HG03135 (cell line): ENCODE results near the gene PKDREJ.
A peak's percentile ranks its signal among the peaks of the same experiment; 100 is the strongest.
"Not testable (repeated sequence)": the region's sequence is repeated elsewhere in the genome, so short reads cannot be mapped to it uniquely, and the experiment has no call there.

Experiments
- ATAC-seq: cut with Tn5 transposase; IDR thresholded peaks from one replicate; pipeline ENCODE4 v1.9.1; 2021; ENCODE audit warnings: mild to moderate bottlenecking, moderate library complexity; ENCODE audit not compliant: unreplicated experiment

The PKDREJ gene

DNA sequence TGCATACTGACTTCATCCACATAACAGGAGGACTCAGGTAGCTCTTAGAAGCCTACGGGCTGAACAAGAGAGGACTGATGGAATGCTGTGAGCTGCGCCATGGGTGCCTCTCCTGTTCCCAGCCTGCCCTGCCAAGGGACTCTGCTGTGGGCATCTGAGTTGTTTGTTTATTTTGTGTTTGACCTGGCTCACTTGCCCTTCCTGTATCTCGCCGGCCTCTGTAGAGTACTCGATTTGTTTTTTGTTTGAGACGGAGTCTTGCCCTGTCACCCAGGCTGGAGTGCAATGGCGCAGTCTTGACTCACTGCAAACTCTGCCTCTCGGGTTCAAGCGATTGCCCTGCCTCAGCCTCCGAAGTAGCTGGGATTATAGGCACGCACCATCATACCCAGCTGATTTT lies 6.4 kb upstream of the PKDREJ start:
- ATAC-seq, result no peak

DNA sequence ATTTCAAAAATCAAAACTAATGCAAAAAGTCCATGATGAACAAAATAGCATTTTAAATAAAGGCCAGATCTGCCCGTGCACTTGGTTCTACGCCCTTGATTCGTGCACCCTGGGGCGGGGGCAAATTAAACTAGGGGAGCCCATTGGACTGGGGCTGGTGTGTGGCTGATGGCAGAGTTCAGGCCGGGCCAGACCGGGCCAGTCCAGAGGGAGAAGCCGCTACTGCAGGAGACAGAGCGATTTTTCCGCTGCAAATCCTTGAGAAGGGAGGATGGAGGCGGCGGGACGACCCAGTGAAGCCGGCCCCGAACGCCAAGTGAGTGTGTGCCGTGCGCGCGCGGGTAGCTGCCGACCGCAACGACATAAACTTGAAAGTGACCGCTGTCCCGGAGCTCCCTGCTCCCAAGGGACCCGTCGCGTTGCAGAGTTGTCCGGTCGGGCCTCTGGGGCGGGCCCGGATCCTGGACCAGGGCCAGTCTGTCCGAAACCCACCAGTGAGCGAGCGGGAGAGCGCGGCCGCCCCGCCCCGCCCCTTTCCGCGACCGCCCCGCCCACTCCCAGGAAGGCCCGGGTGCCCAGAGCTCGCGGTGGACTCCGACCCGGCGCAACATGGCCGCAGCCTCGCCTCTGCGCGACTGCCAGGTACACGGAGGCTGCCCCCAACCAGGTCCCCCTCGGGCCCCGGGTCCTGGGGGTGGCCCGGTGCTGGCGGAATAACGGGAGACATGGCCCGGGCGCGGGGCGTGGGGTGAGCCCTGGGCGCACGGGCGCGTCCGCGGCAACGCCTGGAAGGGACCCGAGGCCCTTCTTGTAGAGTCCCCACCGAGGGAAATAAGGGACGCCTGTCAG lies 4.5 kb upstream of the PKDREJ start, which contains the start of gene TTC38:
Gene TTC38 (plus strand): TSS at position 578 of the 849 bp plus-strand sequence. CDS start 32 bp downstream, at position 610.
- ATAC-seq, result no peak

DNA sequence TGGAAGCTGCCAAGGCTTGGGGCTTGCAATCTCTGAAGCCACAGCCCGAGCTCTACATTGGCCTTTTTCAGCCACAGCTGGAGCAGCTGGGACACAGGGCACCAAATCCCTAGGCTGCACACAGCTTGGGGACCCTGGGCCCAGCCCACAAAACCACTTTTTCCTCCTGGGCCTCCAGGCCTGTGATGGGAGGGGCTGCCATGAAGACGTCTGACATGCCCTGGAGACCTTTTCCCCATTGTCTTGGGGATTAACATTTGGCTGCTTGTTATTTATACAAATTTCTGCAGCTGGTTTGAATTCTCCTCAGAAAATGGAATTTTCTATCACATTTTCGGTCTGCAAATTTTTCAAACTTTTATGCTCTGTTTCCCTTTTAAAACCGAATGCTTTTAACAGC lies 2.5 kb upstream of the PKDREJ start:
- ATAC-seq, result not testable (repeated sequence)

DNA sequence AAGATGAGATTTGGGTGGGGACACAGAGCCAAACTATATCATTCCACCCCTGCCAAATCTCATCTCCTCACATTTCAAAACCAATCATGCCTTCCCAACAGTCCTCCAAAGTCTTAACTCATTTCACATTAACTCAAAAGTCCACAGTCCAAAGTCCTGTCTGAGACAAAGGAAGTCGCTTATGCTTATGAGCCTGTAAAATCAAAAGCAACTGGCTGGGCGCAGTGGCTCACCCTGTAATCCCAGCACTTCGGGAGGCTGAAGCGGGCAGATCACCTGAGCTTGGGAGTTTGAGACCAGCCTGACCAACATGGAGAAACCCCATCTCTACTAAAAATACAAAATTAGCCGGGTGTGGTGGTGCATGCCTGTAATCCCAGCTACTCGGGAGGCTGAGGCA lies 1.4 kb upstream of the PKDREJ start:
- ATAC-seq, result not testable (repeated sequence)

DNA sequence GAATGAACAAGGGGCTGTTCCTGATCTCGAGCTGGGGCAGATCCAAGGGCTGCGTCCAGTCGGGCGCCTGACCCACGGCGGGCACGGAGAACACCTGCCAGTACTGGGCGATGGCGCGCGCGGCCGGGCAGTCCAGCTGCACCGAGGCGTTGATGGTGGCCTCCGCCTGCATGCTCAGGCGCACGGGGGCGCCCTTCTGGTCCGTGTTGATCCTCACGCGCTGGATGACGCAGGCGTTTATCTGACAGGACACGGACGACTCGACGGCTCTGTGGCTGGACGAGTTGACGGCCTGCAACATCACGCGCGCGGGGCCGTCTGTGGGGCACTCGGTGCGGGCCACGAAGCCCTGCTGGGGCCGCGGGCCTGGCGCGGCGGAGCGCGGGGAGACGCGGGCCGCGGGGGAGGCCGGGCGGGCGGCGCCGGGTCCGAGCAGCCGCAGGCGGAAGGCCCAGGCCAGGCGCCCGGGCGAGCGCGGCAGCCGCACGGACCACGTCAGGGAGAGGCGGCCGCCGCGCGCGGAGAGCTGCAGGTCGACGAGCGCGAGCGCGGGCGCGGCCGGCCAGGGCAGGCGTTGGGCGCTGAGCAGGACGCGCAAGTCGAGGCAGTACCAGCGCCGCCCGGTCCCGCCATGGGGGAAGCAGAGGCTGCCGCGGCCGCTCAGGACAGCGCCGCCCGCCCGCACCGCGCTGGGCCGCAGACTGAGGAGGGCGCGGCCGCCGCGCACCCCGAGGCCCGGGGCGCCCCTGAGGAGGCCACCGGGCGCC lies 511 bp downstream of the PKDREJ start:
- ATAC-seq, result no peak

DNA sequence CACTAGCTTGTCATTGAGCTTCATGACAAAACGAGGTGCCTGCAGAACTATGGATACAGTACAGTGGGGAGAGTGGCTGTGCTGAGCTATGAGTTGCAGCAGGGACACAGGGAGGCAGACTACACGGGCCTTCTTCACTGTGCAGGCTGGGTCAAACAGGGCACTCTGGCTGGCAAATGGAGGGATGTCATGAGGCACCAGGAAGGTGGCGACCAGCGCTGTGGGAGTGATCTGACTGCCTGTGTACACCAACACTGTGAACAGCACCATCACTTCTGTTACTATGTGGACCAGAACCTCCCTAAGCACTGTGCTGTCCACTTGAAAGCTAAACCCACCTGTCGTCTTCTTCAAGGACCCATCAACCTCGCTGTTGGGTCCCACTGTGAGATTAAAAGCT lies 3.1 kb downstream of the PKDREJ start:
- no peak for ATAC-seq

DNA sequence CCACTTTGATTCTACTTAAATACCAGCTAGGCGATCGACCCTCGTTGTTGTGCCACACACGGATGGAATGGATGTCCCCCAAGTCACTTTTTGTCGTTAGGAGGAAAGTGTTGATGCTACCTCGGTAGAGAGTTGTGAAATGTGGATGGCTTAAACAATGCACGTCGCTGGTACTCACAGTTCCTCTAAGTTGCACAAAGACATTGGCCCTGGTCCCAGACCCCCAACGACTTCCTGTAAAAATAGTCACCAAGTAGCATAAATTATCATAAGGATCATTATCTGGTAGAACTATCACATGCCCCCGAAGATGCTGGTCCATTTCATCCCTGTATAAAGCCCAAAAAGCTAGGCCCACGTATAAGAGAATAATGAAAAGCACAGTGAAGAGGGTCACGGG lies 3.8 kb downstream of the PKDREJ start:
- no peak for ATAC-seq

DNA sequence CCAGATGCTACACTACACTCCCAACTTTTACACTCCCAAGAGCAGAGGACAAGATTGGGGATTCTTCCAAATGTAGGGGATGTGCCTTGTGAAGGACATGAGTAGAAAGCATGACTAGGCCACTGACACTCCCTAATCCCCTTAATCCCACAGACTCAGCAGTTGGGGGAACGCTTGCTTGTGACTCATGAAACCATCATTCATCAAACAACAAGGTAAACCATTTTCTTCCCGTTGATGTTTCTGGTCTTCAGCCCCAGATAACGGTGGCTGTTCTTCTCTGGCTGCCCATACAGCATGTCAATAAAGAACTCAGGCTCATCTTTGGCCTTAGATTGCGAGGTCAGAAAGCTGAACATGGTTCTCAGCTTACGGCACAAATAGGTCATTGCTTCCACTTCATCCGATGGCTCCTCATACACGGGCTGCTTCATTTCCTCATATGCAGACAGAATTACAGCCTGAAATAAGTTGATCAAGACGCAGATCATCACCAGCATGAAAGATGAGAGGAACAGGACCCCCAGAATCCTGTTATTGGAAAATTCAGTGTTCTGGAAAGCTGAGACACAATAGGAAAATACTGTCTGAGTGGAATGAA lies 6.7 kb downstream of the PKDREJ start:
- no peak for ATAC-seq

DNA sequence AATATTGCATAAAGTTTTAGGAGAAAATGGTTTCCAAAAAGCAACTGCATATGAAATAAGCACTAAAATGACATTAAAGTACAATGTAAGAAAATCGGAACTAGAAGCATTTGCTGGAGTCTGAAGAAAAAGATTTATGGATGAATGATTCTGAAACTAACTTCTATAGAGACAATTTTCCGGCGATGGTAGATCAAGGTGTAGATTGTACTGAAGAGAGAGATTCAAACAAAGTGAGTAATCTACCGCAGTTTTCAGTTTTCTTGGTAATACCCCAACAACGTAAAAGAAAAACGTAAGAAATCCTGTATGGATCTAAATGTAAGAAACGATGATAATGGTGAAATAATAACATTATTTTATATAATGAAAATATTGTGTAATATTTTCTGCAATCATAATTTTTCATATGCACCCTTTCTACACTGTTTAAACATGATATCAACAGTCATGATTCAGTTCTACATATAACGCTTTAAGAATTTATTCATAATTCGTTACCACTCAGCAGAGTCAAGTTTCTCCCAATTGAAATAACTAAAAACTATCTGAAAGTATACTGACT lies 11.2 kb downstream of the PKDREJ start:
- no peak for ATAC-seq

DNA sequence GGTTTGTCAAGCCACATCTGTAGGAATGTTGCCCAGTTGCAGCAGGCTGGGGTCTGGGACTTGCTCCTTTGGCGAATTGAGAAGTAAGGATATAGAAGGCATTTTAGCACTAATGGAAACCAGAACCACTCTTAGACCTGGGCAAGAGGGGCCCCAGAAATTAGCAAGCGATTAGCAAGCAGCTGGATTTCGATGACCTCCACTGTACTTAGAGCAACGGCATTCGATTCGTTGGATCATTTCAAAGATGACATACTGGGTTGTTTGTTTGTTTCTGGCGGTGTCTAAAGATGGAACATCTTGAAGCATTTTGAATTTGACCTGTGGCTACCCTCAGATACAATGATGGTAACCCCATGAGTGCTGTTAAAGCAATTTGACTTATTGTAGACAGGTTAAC lies 11.9 kb downstream of the PKDREJ start:
- ATAC-seq, result no peak

DNA sequence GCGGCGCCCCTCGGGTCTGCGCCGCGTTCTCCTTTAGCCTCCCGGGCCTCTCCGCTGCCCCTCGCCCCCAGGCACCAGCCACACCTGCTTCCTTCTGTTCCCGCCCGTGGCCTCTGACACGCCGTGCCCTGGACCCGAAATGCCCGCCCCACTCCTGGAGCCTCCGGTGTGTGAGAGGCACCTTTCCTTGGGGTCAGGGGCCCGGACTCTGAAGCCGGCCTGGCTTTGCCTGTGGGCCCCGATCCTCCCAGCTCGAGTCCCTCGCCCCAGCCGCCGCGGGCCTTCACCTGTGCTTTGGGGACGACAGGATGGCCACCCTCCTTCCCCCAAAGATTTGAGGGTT lies 12.4 kb downstream of the PKDREJ start:
- ATAC-seq, result no peak

DNA sequence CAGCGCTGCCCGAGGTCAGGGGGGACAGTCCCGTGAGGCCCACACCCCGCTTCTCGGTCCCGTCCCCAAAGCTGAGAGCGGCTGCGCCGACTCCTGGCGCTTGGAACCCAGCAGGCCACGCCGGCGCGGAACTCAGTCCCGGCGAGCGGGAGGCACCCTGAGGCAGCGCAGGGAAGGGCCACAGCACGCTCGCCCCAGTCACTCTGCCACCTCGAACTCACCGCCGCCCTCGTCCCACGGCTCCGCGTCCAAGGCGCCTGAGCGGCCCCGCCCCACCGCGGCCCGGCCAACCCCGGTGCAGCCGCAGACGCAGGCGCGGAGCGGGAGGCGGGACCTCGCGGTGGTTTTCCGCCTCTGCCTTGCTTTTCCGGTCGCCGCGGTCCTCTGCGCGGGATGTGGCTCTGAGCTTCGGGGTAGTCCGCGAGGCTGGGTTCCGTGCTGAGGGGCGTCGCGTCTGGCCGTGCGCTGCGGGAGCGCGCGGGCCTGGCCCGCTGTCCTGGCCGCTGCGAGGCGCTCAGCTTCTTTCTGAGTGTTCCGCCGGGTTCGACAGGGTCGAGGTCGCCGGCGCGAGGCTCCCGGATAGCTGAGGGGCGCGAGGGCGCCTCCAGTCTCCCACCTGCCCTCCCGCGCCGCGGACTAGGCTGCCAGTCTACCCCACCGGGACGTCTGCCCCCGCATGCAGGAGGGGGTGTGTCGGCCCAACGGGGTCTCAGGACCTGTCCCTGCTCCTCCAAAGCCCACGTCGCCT lies 12.9 kb downstream of the PKDREJ start, which contains the start of gene CDPF1:
Gene CDPF1 (minus strand): TSS at position 259 of the 748 bp plus-strand sequence. CDS start 2,009 bp downstream, outside the sequence.
- peak; percentile 82 for ATAC-seq

DNA sequence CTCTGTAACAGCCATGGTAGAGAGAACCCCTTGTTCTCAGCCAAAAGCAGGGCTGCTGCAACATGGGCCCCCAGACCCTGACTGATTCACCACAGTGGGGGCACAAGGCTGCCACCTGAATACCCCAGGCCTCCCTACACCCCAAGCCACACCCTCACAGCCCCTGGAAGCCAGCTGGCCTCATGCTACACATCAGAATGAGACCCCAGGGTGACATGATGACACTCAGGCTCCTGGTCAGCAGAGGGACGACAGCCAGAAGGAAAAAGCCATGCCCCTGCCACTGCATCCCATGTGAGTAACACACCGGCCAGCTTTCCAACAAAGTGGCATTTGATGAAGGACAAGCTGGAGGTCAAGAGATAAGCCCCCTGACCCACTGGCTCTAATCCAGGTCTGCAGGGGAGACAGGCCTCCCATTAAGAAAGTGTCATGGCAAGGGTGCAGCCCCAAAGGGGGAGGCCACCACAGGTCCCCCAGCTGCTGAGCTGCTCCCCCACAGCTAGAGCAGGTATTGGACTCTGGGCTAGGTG lies 15.6 kb downstream of the PKDREJ start:
- no peak for ATAC-seq

DNA sequence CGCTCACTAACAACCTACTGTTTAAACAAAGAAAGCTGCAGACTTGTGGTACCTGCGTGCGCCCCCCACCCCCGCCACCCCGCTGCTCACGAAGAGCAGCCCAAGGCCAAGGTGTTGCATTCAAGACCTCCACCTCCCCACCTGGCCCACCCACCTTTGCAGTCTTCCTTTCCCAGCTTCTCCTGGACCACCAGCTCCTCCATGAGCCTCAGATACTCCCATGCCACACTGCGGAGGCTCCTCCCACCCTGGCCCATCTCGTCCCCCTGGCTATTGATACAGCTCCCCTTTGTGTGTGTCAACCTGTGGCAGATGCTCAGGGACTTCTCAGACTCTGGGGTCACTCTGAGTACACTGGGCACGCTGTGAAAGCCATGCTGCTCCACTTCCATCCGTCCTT lies 17.0 kb downstream of the PKDREJ start:
- no peak for ATAC-seq

DNA sequence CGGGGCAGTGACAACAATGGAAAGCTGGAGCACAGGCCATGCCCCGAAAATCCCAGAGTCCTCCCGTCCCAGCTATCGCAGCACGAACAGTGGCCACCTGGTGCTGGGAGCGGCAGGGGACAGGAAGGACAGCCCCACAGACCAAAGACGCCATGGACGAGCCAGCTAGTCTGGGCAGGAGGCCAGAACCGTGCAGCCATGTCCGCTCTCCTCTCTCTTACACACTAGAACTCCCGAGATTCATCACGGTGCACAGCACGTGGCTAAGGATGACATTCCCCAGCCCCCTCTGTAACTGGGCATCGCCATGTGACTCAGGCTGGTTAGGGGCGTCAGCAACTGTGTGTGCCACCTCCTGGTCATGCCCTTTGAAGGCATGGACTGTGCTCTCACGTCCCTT lies 17.6 kb downstream of the PKDREJ start:
- no peak for ATAC-seq

DNA sequence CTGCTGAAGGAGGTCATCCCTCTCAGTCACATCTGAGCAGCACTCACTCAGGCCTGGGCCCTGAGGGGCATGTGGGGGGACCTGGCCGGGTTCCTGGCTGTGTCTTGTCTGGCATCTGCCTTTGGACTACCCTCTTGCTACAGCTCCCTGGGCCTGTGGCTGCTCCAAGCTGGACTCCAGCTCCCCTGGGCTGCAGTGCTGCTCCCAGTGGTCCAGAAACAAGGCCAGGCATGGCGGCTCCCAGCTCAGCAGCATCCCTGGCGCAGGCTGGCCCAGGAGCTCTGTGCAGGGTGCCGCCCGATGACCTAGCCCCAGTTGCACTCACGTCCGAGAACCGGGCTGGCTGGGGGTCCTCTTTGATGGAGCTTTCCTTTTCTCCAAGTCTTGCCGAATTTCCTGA lies 18.4 kb downstream of the PKDREJ start:
- ATAC-seq, result no peak

DNA sequence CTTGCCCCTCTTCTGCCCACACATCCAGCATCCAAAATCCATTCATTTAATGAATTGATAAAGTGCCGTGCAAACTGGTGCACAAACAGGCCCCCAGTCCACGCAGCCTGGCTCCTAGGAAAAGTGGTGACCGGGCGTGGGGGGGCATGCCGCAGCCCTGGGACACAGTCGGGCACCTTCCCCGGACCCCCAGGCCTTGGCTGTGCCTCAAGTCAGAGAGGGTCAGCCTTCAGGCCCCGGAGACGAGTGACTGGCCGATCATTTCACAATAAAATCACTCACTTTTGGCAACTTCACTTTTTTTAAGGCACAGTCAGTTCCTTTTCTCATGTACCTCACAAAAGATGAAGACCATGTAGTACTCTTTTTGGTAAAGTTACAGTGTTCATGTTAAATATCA lies 21.1 kb downstream of the PKDREJ start:
- ATAC-seq, result no peak

DNA sequence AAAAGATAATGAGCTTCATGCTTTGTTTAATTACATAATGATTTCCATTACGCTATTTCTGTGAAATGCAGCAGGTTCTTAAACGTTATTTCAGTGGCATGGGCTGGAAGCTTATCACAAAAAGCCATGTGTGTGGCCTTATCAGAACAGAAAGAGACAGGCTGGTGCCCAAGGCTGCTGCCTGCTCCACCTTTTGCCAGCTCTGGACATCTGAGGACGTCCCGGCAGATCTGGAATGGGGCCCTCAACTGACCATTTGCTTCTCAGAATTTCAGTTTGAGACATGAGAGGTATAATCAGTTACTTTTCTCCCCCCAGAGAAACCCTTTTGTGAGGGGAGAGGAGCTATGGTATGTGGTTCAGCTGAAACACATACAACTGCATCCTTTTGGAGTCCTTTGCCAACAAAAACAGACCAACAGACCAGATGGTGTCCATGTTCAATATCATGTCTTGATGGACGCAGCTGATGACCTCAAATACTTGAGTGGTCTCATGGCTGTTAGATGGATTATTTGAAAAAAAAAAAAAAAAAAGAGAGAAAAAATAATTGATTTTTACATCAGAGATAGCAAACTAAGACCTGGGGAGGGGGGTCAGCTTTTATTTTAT lies 21.6 kb downstream of the PKDREJ start:
- no peak for ATAC-seq

DNA sequence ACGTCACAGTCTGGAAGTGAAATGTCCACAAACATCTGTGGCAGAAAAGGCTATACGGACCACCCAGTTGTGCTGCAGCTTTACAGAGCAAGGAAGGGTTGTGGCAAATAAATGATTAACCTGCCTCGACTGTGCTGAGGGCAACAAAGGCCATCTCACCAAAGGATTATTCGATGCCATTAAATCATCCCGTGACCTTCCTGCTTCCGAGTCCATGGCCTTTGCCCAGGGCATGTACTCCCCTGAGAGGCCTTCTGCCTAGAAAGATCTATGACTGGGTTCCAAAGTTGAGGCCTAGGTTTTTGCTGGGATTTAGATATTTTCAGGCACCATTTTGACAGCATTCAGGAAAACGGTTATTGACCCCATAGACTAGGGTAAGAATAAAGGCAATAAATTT lies 22.2 kb downstream of the PKDREJ start:
- no peak for ATAC-seq

DNA sequence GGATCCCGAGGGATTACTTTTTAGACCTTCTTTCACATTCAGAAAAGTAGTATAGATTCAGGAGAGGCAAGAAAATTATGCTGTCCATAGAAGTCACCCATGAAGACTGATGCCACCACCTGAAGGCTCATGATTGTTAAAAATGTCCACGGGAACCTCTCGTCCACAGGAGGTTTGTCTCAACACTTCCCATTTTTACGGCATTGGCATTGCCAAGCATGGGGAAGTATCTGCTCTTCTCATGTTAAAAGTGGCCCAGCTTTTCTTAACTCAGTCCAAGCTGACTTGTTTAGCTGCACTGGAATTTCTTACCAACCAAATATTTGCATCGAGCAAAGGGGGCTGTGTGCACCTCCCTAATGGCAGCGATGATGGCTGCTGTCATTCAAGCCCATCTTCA lies 22.6 kb downstream of the PKDREJ start:
- no peak for ATAC-seq
